BE2C (cell line): ENCODE results near the gene CCDC9.
A peak's percentile ranks its signal among the peaks of the same experiment; 100 is the strongest.

Experiments
- DNase-seq: peaks from one replicate; pipeline ENCODE4 v3.0.0-alpha.2; 2020
- H3K27me3 ChIP-seq: fragments of 250-450 bp; sonication (Bioruptor Pico); 2 replicates; pipeline ENCODE4 v1.5.1; 2020; ENCODE audit warnings: mild to moderate bottlenecking
- H3K36me3 ChIP-seq: fragments of 250-450 bp; sonication (Bioruptor Pico); 2 replicates; pipeline ENCODE4 v1.5.1; 2020; ENCODE audit warnings: mild to moderate bottlenecking
- H3K4me1 ChIP-seq: fragments of 250-450 bp; sonication (Bioruptor Pico); 2 replicates; pipeline ENCODE4 v1.5.1; 2020
- H3K4me3 ChIP-seq: 2 replicates; pipeline ENCODE4 v1.5.1; 2011; ENCODE audit warnings: low read depth, low read length
- H3K9me3 ChIP-seq: fragments of 250-450 bp; sonication (Bioruptor Pico); 2 replicates; pipeline ENCODE4 v1.5.1; 2020
- TF ChIP-seq, protein P1 (sequence below): IDR thresholded peaks from 2 replicates; pipeline ENCODE4 v1.5.1; 2012; ENCODE audit warnings: mild to moderate bottlenecking, low read depth, low read length

CCDC9 gene

DNA sequence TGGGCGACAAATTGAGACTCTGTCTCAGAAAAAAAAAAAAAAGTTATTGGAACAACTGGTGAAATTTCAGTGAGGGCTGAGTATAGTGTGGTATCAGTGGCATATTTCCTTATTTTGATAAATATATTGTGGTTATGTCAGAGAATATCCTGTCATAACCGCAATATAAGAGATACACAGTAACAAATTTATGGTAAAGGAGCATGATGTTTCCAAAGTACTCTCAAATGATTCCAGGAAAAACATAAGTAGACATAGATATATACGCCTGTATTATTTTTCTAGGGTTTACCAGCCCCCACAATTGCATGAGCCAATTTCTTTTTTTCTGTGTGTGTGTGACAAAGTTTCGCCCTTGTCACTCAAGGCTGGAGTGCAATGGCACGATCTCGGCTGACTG lies 47.6 kb downstream of the CCDC9 start:
- no peak overlapping the region for H3K4me3 ChIP-seq
- H3K9me3 ChIP-seq: no peaks in the 10 kb centered on the region
- no peaks in the 10 kb centered on the region for H3K36me3 ChIP-seq
- peaks cover 2% of the 10 kb centered on the region for H3K27me3 ChIP-seq
- TF ChIP-seq, protein P1, sequence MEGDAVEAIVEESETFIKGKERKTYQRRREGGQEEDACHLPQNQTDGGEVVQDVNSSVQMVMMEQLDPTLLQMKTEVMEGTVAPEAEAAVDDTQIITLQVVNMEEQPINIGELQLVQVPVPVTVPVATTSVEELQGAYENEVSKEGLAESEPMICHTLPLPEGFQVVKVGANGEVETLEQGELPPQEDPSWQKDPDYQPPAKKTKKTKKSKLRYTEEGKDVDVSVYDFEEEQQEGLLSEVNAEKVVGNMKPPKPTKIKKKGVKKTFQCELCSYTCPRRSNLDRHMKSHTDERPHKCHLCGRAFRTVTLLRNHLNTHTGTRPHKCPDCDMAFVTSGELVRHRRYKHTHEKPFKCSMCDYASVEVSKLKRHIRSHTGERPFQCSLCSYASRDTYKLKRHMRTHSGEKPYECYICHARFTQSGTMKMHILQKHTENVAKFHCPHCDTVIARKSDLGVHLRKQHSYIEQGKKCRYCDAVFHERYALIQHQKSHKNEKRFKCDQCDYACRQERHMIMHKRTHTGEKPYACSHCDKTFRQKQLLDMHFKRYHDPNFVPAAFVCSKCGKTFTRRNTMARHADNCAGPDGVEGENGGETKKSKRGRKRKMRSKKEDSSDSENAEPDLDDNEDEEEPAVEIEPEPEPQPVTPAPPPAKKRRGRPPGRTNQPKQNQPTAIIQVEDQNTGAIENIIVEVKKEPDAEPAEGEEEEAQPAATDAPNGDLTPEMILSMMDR: no peak
- DNase-seq: no peak
- H3K4me1 ChIP-seq: no peaks in the 10 kb centered on the region

DNA sequence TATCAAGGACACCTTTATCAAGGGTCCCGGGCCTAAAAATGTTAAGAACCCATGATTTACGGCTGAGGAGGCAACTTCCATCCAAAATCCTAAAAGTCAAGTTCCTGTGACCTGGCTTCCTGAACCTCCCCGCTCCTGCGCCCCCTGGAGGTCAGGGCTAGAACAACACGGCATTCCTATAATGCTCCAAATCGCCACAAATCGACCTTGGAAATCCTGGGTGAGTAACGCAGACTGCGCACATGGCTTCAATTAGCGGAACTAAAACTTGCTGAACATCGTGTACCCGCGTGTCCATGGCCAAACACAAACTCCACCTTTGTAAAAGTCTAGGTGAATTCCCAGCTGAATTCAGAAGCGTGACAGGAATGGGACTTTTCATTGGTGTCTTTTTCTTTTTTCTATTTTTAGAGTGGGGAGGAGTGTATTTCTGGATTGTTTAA lies 49.0 kb downstream of the CCDC9 start:
- H3K27me3 ChIP-seq: peaks cover 12% of the 10 kb centered on the region

DNA sequence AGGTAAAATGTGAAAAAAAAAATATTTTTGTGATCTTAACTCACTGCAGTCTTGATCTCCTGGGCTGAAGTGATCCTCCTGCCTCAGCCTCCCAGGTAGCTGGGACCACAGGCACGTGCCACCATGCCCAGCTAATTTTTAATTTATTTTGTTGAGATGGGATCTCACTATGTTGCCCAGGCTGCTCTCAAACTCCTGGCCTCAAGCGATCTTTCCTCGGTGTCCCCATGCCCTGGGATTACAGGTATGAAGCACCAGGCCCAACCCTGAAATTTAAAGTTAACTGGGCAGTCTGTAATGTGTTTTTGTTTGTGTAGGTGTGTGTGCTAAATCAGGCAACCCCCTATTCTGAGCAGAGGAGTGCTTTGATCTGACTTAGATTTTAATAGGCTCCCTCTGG lies 50.0 kb downstream of the CCDC9 start:
- Histone ChIP-seq H3K27me3 (peaks cover 16% of the 10 kb centered on the region), H3K9me3 (no peaks in the 10 kb centered on the region), H3K4me3 (no peak overlapping the region), H3K36me3 (no peaks in the 10 kb centered on the region), H3K4me1 (no peaks in the 10 kb centered on the region)
- TF ChIP-seq, protein P1: no peak
- no peak for DNase-seq

More for the DNA sequence above, 49.0 kb downstream of the CCDC9 start:
- peak; percentile 74 for DNase-seq
- Histone ChIP-seq H3K9me3 (no peaks in the 10 kb centered on the region), H3K36me3 (no peaks in the 10 kb centered on the region), H3K4me1 (no peaks in the 10 kb centered on the region), H3K4me3 (no peak overlapping the region)
- TF ChIP-seq, protein P1: peak; percentile 99

DNA sequence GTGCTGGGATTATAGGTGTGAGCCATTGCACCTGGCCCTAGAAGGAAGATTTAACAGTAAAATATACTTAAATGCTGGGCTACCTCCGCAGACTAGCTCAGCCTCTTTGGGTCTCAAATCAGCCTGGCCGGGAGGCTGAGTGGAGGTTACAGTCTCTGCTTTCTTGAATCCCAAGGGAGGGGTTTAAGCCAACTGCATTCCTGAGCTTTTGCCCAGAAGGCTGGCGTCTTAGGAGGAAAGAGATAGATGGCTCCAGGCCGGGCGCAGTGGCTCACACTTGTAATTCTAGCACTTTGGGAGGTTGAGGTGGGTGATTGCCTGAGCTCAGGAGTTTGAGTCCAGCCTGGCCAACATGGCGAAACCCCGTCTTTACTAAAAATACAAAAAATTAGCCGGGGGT lies 52.7 kb downstream of the CCDC9 start:
- H3K4me1 ChIP-seq: no peaks in the 10 kb centered on the region
- DNase-seq: no peak
- H3K36me3 ChIP-seq: no peaks in the 10 kb centered on the region
- H3K9me3 ChIP-seq: no peaks in the 10 kb centered on the region
- H3K4me3 ChIP-seq: no peak overlapping the region
- TF ChIP-seq, protein P1: no peak
- peaks cover 16% of the 10 kb centered on the region for H3K27me3 ChIP-seq

DNA sequence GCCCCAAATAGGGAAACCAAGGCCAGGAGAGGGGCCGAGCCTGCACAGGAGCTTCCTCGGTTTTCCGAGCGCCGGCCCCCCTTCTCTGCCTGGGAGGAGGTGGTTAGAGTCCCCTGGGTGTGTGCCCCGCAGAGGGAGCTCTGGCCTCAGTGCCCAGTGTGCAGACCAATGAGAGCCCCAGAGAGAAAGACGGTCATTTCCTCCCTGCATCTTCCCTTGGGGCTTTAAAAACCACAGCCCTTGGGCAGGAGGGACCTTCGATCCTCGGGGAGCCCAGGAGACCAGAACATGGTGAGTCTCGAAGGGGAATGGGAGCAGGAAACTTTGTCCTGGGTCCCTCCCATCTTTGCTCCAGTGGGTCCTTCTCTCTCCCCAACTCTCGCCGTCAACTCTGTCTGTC lies 53.3 kb downstream of the CCDC9 start, which contains the start of gene C5AR1:
TSS of gene C5AR1 (plus strand) at position 254 of the 400 bp plus-strand sequence. CDS start at position 289, 35 bp downstream.
- no peak for DNase-seq
- Histone ChIP-seq H3K4me3 (no peak within 1 kb of the TSS), H3K27me3 (peaks cover 16% of the 10 kb centered on the region), H3K4me1 (no peaks in the 10 kb centered on the region), H3K9me3 (no peaks in the 10 kb centered on the region), H3K36me3 (no peaks in the 10 kb centered on the region)
- TF ChIP-seq, protein P1: no peak

DNA sequence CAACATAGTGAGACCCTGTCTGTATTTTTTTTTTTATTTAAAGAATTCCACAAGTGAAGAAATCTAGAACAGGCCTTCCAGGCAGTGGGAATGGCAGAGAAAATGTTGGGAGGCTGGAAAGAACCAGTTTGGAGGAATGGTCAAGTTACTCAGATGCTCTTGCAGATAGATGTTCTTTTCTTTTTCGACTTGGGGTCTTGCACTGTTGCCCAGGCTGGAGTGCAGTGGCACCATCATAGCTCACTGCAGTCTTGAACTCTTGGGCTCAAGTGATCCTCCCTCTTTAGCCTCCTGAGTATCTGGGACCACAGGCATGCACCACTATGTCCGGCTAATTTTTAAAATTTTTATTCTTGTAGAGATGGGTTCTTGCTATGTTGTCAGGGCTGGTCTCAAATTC lies 54.0 kb downstream of the CCDC9 start:
- Histone ChIP-seq H3K4me1 (no peaks in the 10 kb centered on the region), H3K36me3 (no peaks in the 10 kb centered on the region), H3K27me3 (peaks cover 16% of the 10 kb centered on the region), H3K9me3 (no peaks in the 10 kb centered on the region; the same call in 1 of the 2 replicates), H3K4me3 (no peak overlapping the region)
- no peak for DNase-seq
- TF ChIP-seq, protein P1: no peak
